Osteoblast (primary cell): ENCODE measurements around the gene ANKRD44. TPM values are rescaled to one million over a fixed set of nuclear protein-coding genes. Genes with fewer than 3 reads are reported as not detected.
A peak's percentile ranks its signal among the peaks of the same experiment; 100 is the strongest.

Source experiments
- DNase-seq: peaks from one replicate; pipeline ENCODE4 v3.0.0; 2011; ENCODE audit warnings: low spot score, mixed read lengths; ENCODE audit not compliant: insufficient read length; ENCODE audit errors: missing footprints
- H2AFZ ChIP-seq: 2 replicates; pipeline ENCODE4 v1.6.0; 2011; ENCODE audit warnings: mild to moderate bottlenecking, low read length
- H3K27ac ChIP-seq: 2 replicates; pipeline ENCODE4 v1.5.1; 2011; ENCODE audit warnings: mild to moderate bottlenecking, low read depth, low read length, moderate library complexity
- H3K27me3 ChIP-seq: 2 replicates; pipeline ENCODE4 v1.6.0; 2012; ENCODE audit warnings: mild to moderate bottlenecking, control low read depth, inconsistent platforms, low read length, moderate library complexity; ENCODE audit not compliant: insufficient read depth
- H3K36me3 ChIP-seq: 2 replicates; pipeline ENCODE4 v1.5.1; 2011; ENCODE audit warnings: mild to moderate bottlenecking, low read length, control low read depth, moderate library complexity; ENCODE audit not compliant: insufficient read depth
- H3K4me1 ChIP-seq: 2 replicates; pipeline ENCODE4 v1.5.1; 2011; ENCODE audit warnings: mild to moderate bottlenecking, low read length, control low read depth, moderate library complexity; ENCODE audit not compliant: insufficient read depth
- H3K4me2 ChIP-seq: 2 replicates; pipeline ENCODE4 v1.6.0; 2011; ENCODE audit warnings: mild to moderate bottlenecking, low read length; ENCODE audit not compliant: insufficient read depth
- H3K4me3 ChIP-seq: fragments of 200-600 bp; sonication (generic); 3 replicates; pipeline ENCODE4 v1.5.1; 2012; ENCODE audit warnings: mild to moderate bottlenecking, low read length, inconsistent platforms; ENCODE audit not compliant: insufficient read depth
- H3K79me2 ChIP-seq: 2 replicates; pipeline ENCODE4 v1.6.0; 2012; ENCODE audit warnings: mild to moderate bottlenecking, low read length, control low read depth, inconsistent platforms; ENCODE audit not compliant: insufficient read depth
- H3K9me3 ChIP-seq: 2 replicates; pipeline ENCODE4 v1.5.1; 2011; ENCODE audit warnings: low read depth, low read length, control low read depth
- H4K20me1 ChIP-seq: 2 replicates; pipeline ENCODE4 v1.6.0; 2012; ENCODE audit warnings: mild to moderate bottlenecking, low read length, control low read depth; ENCODE audit not compliant: insufficient read depth
- CTCF ChIP-seq: IDR thresholded peaks from 2 replicates; pipeline ENCODE4 v1.5.1; 2011; ENCODE audit warnings: mild to moderate bottlenecking, low read depth, low read length, moderate library complexity; ENCODE audit errors: extremely low read depth
- total RNA-seq: library from RNA; depleted of rRNA; stranded (reverse); fragments of >200 nt; gene quantifications from 2 replicates; pipeline ENCODE4 v1.2.3, GENCODE V29; 2012

The ANKRD44 gene
- total RNA-seq, 1 donor = 44.5 TPM

GRCh38 chr2:197207598-197207997 lies 103.0 kb downstream of the ANKRD44 start:
- Histone ChIP-seq H3K36me3 (no peaks in the 10 kb centered on the region), H4K20me1 (no peaks in the 10 kb centered on the region), H3K4me2 (no peak overlapping the region), H3K27ac (no peak overlapping the region), H2AFZ (no peak overlapping the region), H3K27me3 (no peaks in the 10 kb centered on the region), H3K9me3 (no peaks in the 10 kb centered on the region), H3K4me1 (peaks cover 12% of the 10 kb centered on the region), H3K79me2 (peaks cover 4% of the 10 kb centered on the region), H3K4me3 (no peak overlapping the region)
- no peak for DNase-seq
- TF ChIP-seq CTCF = no peak

GRCh38 chr2:197207106-197207505 lies 103.5 kb downstream of the ANKRD44 start:
- no peaks in the 10 kb centered on the region for H3K27me3 ChIP-seq
- no peaks in the 10 kb centered on the region for H4K20me1 ChIP-seq
- H3K27ac ChIP-seq = no peak overlapping the region
- H2AFZ ChIP-seq = no peak overlapping the region
- TF ChIP-seq CTCF = no peak
- H3K36me3 ChIP-seq = no peaks in the 10 kb centered on the region
- H3K4me1 ChIP-seq = peaks cover 12% of the 10 kb centered on the region
- DNase-seq = no peak
- no peak overlapping the region for H3K4me2 ChIP-seq
- no peak overlapping the region for H3K4me3 ChIP-seq
- no peaks in the 10 kb centered on the region for H3K9me3 ChIP-seq
- H3K79me2 ChIP-seq = peaks cover 4% of the 10 kb centered on the region

GRCh38 chr2:197205585-197206215 lies 104.9 kb downstream of the ANKRD44 start:
- Histone ChIP-seq H3K4me2 (no peak overlapping the region), H4K20me1 (no peaks in the 10 kb centered on the region), H3K27me3 (no peaks in the 10 kb centered on the region), H3K4me1 (peaks cover 12% of the 10 kb centered on the region), H3K4me3 (no peak overlapping the region), H2AFZ (no peak overlapping the region), H3K36me3 (no peaks in the 10 kb centered on the region), H3K27ac (no peak overlapping the region), H3K79me2 (no peaks in the 10 kb centered on the region), H3K9me3 (no peaks in the 10 kb centered on the region)
- no peak for DNase-seq
- TF ChIP-seq CTCF = no peak

- no peaks in the 10 kb centered on the region for H3K79me2 ChIP-seq
- no peaks in the 10 kb centered on the region for H3K9me3 ChIP-seq
- DNase-seq = no peak
- no peak for TF ChIP-seq CTCF
- no peaks in the 10 kb centered on the region for H3K36me3 ChIP-seq
- H3K27me3 ChIP-seq = no peaks in the 10 kb centered on the region
- H4K20me1 ChIP-seq = no peaks in the 10 kb centered on the region
- H3K4me3 ChIP-seq = no peak overlapping the region
- no peak overlapping the region for H3K27ac ChIP-seq
- no peak overlapping the region for H2AFZ ChIP-seq
- H3K4me1 ChIP-seq = peaks cover 12% of the 10 kb centered on the region
- H3K4me2 ChIP-seq = peak overlapping the region; percentile 15
Measured at GRCh38 chr2:197204519-197205250, 105.9 kb downstream of the ANKRD44 start.
